Measurements from ENCODE around the gene SLC22A7. TPM values are rescaled to one million over a fixed set of nuclear protein-coding genes. Genes with fewer than 3 reads are reported as not detected.

SLC22A7 gene
- total RNA-seq, 1 experiment from 2014 or later, result not detected

- Histone ChIP-seq H3K79me2 (ENCODE audit: low read length) (no peaks in the 10 kb centered on the region), H3K36me3 (ENCODE audit: insufficient read depth, low read length) (no peaks in the 10 kb centered on the region), H3K4me1 (ENCODE audit: low read length) (no peaks in the 10 kb centered on the region), H3K27me3 (ENCODE audit: low read length) (no peaks in the 10 kb centered on the region), H3K9me3 (ENCODE audit: low read length) (no peaks in the 10 kb centered on the region), H2AFZ (ENCODE audit: low read length) (no peak overlapping the region), H3K9ac (ENCODE audit: low read length) (no peak overlapping the region), H3K9me2 (replicated peaks; ENCODE audit: insufficient read depth, low read length) (no peaks in the 10 kb centered on the region), H4K20me1 (ENCODE audit: insufficient read depth, low read depth, low read length) (no peaks in the 10 kb centered on the region), H3K4me3 (ENCODE audit: low read length) (no peak overlapping the region), H3K27ac (ENCODE audit: low read length) (no peak overlapping the region), H3K4me2 (ENCODE audit: low read depth, low read length, poor library complexity, severe bottlenecking) (no peak overlapping the region)
- no peak for DNase-seq
Measured at GRCh38 chr6:43290905-43291355, 7.1 kb upstream of the SLC22A7 start.

- H4K20me1 ChIP-seq (ENCODE audit: insufficient read depth, low read depth, low read length), result no peaks in the 10 kb centered on the region
- no peaks in the 10 kb centered on the region for H3K79me2 ChIP-seq (ENCODE audit: low read length)
- no peak overlapping the region for H2AFZ ChIP-seq (ENCODE audit: low read length)
- no peak overlapping the region for H3K9ac ChIP-seq (ENCODE audit: low read length)
- no peak for DNase-seq
- H3K4me3 ChIP-seq (ENCODE audit: low read length), result no peak overlapping the region
- no peaks in the 10 kb centered on the region for H3K9me2 ChIP-seq (replicated peaks; ENCODE audit: insufficient read depth, low read length)
- H3K27ac ChIP-seq (ENCODE audit: low read length), result no peak overlapping the region
- H3K4me2 ChIP-seq (ENCODE audit: low read depth, low read length, poor library complexity, severe bottlenecking), result no peak overlapping the region
- no peaks in the 10 kb centered on the region for H3K27me3 ChIP-seq (ENCODE audit: low read length)
- no peaks in the 10 kb centered on the region for H3K36me3 ChIP-seq (ENCODE audit: insufficient read depth, low read length)
- H3K4me1 ChIP-seq (ENCODE audit: low read length), result no peaks in the 10 kb centered on the region
- no peaks in the 10 kb centered on the region for H3K9me3 ChIP-seq (ENCODE audit: low read length)
Measured at GRCh38 chr6:43291708-43292107, 6.4 kb upstream of the SLC22A7 start.

GRCh38 chr6:43292341-43292740 is 5.7 kb upstream of the SLC22A7 start:
- Histone ChIP-seq H3K79me2 (ENCODE audit: low read length) (no peaks in the 10 kb centered on the region), H3K9ac (ENCODE audit: low read length) (no peak overlapping the region), H3K27me3 (ENCODE audit: low read length) (no peaks in the 10 kb centered on the region), H4K20me1 (ENCODE audit: insufficient read depth, low read depth, low read length) (no peaks in the 10 kb centered on the region), H3K36me3 (ENCODE audit: insufficient read depth, low read length) (no peaks in the 10 kb centered on the region), H3K9me3 (ENCODE audit: low read length) (no peaks in the 10 kb centered on the region), H3K9me2 (replicated peaks; ENCODE audit: insufficient read depth, low read length) (no peaks in the 10 kb centered on the region), H3K4me3 (ENCODE audit: low read length) (no peak overlapping the region), H3K4me1 (ENCODE audit: low read length) (no peaks in the 10 kb centered on the region), H3K27ac (ENCODE audit: low read length) (no peak overlapping the region), H2AFZ (ENCODE audit: low read length) (no peak overlapping the region), H3K4me2 (ENCODE audit: low read depth, low read length, poor library complexity, severe bottlenecking) (no peak overlapping the region)
- no peak for DNase-seq

GRCh38 chr6:43292763-43293318 is 5.2 kb upstream of the SLC22A7 start:
- Histone ChIP-seq H3K4me2 (ENCODE audit: low read depth, low read length, poor library complexity, severe bottlenecking) (no peak overlapping the region), H3K9me2 (replicated peaks; ENCODE audit: insufficient read depth, low read length) (no peaks in the 10 kb centered on the region), H3K9ac (ENCODE audit: low read length) (no peak overlapping the region), H3K4me1 (ENCODE audit: low read length) (no peaks in the 10 kb centered on the region), H3K79me2 (ENCODE audit: low read length) (no peaks in the 10 kb centered on the region), H3K27me3 (ENCODE audit: low read length) (no peaks in the 10 kb centered on the region), H2AFZ (ENCODE audit: low read length) (no peak overlapping the region), H3K36me3 (ENCODE audit: insufficient read depth, low read length) (no peaks in the 10 kb centered on the region), H3K27ac (ENCODE audit: low read length) (no peak overlapping the region), H3K9me3 (ENCODE audit: low read length) (no peaks in the 10 kb centered on the region), H4K20me1 (ENCODE audit: insufficient read depth, low read depth, low read length) (no peaks in the 10 kb centered on the region), H3K4me3 (ENCODE audit: low read length) (no peak overlapping the region)
- no peak for DNase-seq

- Histone ChIP-seq H3K4me3 (ENCODE audit: low read length) (no peak overlapping the region), H3K9me3 (ENCODE audit: low read length) (no peaks in the 10 kb centered on the region), H3K27ac (ENCODE audit: low read length) (no peak overlapping the region), H3K9ac (ENCODE audit: low read length) (no peak overlapping the region), H3K27me3 (ENCODE audit: low read length) (no peaks in the 10 kb centered on the region), H3K36me3 (ENCODE audit: insufficient read depth, low read length) (no peaks in the 10 kb centered on the region), H2AFZ (ENCODE audit: low read length) (no peak overlapping the region), H3K4me1 (ENCODE audit: low read length) (no peaks in the 10 kb centered on the region), H4K20me1 (ENCODE audit: insufficient read depth, low read depth, low read length) (no peaks in the 10 kb centered on the region), H3K9me2 (replicated peaks; ENCODE audit: insufficient read depth, low read length) (no peaks in the 10 kb centered on the region), H3K79me2 (ENCODE audit: low read length) (no peaks in the 10 kb centered on the region), H3K4me2 (ENCODE audit: low read depth, low read length, poor library complexity, severe bottlenecking) (no peak overlapping the region)
- DNase-seq, result no peak
Measured at GRCh38 chr6:43293698-43294097, 4.4 kb upstream of the SLC22A7 start.

DNA sequence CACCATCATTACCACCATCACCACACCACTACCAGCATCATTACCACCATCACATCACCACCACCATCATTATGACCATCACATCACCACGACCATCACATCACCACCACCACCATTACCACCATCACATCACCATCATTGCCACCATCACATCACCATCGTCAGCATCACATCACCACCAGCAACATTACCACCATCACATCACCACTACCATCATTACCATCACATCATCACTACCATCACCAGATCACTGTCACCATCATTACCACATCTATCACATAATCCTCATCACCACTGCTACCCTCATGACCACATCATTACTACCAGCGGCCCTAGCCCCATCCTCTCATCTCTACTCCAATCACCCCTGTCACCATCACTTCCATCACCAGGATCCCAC is 3.5 kb upstream of the SLC22A7 start:
- H3K4me2 ChIP-seq (ENCODE audit: low read depth, low read length, poor library complexity, severe bottlenecking), result no peak overlapping the region
- no peak overlapping the region for H3K4me3 ChIP-seq (ENCODE audit: low read length)
- H3K27me3 ChIP-seq (ENCODE audit: low read length), result no peaks in the 10 kb centered on the region
- no peak overlapping the region for H3K9ac ChIP-seq (ENCODE audit: low read length)
- H3K9me3 ChIP-seq (ENCODE audit: low read length), result no peaks in the 10 kb centered on the region
- no peaks in the 10 kb centered on the region for H3K36me3 ChIP-seq (ENCODE audit: insufficient read depth, low read length)
- H4K20me1 ChIP-seq (ENCODE audit: insufficient read depth, low read depth, low read length), result no peaks in the 10 kb centered on the region
- no peaks in the 10 kb centered on the region for H3K9me2 ChIP-seq (replicated peaks; ENCODE audit: insufficient read depth, low read length)
- no peaks in the 10 kb centered on the region for H3K4me1 ChIP-seq (ENCODE audit: low read length)
- no peak overlapping the region for H3K27ac ChIP-seq (ENCODE audit: low read length)
- DNase-seq, result no peak
- no peak overlapping the region for H2AFZ ChIP-seq (ENCODE audit: low read length)
- no peaks in the 10 kb centered on the region for H3K79me2 ChIP-seq (ENCODE audit: low read length)

DNA sequence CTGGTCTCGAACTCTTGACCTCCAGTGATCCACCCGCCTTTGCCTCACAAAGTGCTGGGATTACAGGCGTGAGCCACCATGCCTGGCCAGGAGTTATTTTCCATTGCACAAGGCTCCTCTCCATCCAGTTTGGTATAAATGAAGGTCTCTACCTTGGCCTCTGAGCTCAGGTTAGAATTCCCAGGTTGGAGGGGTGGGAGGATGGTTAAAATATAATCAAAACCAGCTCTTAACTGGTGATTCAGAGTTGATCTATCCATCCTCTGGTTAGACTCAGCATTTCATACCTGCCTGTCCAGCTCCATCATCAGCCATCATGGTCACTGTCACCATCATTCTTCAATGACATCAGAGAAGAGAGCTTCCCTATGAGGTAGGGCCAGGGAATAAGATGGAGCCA is 2.6 kb upstream of the SLC22A7 start:
- Histone ChIP-seq H3K9me3 (ENCODE audit: low read length) (no peaks in the 10 kb centered on the region), H3K4me3 (ENCODE audit: low read length) (no peak overlapping the region), H3K9ac (ENCODE audit: low read length) (no peak overlapping the region), H3K4me1 (ENCODE audit: low read length) (peaks cover 7% of the 10 kb centered on the region), H2AFZ (ENCODE audit: low read length) (no peak overlapping the region), H4K20me1 (ENCODE audit: insufficient read depth, low read depth, low read length) (no peaks in the 10 kb centered on the region), H3K79me2 (ENCODE audit: low read length) (no peaks in the 10 kb centered on the region), H3K27ac (ENCODE audit: low read length) (no peak overlapping the region), H3K27me3 (ENCODE audit: low read length) (no peaks in the 10 kb centered on the region), H3K36me3 (ENCODE audit: insufficient read depth, low read length) (no peaks in the 10 kb centered on the region), H3K9me2 (replicated peaks; ENCODE audit: insufficient read depth, low read length) (no peaks in the 10 kb centered on the region), H3K4me2 (ENCODE audit: low read depth, low read length, poor library complexity, severe bottlenecking) (no peak overlapping the region)
- no peak for DNase-seq

- Histone ChIP-seq H4K20me1 (ENCODE audit: insufficient read depth, low read depth, low read length) (no peaks in the 10 kb centered on the region), H3K9me2 (replicated peaks; ENCODE audit: insufficient read depth, low read length) (no peaks in the 10 kb centered on the region), H3K27ac (ENCODE audit: low read length) (no peak overlapping the region), H2AFZ (ENCODE audit: low read length) (no peak overlapping the region), H3K4me3 (ENCODE audit: low read length) (no peak overlapping the region), H3K27me3 (ENCODE audit: low read length) (no peaks in the 10 kb centered on the region), H3K9me3 (ENCODE audit: low read length) (no peaks in the 10 kb centered on the region), H3K79me2 (ENCODE audit: low read length) (no peaks in the 10 kb centered on the region), H3K4me1 (ENCODE audit: low read length) (peaks cover 7% of the 10 kb centered on the region), H3K9ac (ENCODE audit: low read length) (no peak overlapping the region), H3K36me3 (ENCODE audit: insufficient read depth, low read length) (no peaks in the 10 kb centered on the region), H3K4me2 (ENCODE audit: low read depth, low read length, poor library complexity, severe bottlenecking) (no peak overlapping the region)
- no peak for DNase-seq
Measured at GRCh38 chr6:43296780-43297497, 1.1 kb upstream of the SLC22A7 start.
